22Rv1 (cell line): ENCODE data around the gene SYNE3.

ENCODE experiments used
- ZFX ChIP-seq: fragments of 450-650 bp; IDR thresholded peaks from 2 replicates; pipeline ENCODE4 v1.6.1; 2017; ENCODE audit warnings: antibody characterized with exemption, borderline replicate concordance
- TF ChIP-seq, protein P1 (sequence below): fragments of 450-650 bp; IDR thresholded peaks from 2 replicates; pipeline ENCODE4 v1.5.1; 2017; ENCODE audit warnings: mild to moderate bottlenecking

DNA sequence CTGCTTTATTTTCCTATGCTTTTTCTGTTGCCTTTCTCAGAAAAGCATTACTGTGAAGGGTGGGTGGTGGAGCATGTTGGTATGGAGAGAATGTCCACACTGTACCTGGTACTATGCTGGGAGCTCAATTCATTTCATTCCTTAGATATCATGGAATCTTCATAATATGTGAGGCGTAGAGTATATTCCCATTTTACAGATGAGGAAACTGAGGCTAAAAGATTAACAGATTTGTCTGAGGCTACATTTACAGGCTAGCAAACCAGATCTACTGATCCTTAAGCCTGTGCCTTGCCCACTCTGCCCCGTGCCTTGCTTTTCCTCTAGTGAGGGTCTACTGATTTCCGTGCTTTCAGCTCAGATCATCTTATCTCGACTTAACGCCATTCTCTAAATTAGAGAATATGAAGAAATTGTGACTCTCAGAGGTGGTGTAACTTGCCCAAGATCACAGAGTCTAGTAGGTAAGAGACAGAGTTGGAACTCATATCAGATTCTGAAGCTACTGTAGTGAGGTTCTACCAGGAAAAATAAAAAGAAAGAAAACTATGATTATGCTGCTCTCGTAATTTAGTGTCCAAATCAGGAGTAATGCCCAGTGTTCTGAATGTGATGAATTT lies 23.9 kb upstream of the SYNE3 start:
- TF ChIP-seq, protein P1, sequence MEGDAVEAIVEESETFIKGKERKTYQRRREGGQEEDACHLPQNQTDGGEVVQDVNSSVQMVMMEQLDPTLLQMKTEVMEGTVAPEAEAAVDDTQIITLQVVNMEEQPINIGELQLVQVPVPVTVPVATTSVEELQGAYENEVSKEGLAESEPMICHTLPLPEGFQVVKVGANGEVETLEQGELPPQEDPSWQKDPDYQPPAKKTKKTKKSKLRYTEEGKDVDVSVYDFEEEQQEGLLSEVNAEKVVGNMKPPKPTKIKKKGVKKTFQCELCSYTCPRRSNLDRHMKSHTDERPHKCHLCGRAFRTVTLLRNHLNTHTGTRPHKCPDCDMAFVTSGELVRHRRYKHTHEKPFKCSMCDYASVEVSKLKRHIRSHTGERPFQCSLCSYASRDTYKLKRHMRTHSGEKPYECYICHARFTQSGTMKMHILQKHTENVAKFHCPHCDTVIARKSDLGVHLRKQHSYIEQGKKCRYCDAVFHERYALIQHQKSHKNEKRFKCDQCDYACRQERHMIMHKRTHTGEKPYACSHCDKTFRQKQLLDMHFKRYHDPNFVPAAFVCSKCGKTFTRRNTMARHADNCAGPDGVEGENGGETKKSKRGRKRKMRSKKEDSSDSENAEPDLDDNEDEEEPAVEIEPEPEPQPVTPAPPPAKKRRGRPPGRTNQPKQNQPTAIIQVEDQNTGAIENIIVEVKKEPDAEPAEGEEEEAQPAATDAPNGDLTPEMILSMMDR: no peak
- TF ChIP-seq ZFX: no peak
